Measurements from ENCODE around the gene WFIKKN1.

The WFIKKN1 gene

DNA sequence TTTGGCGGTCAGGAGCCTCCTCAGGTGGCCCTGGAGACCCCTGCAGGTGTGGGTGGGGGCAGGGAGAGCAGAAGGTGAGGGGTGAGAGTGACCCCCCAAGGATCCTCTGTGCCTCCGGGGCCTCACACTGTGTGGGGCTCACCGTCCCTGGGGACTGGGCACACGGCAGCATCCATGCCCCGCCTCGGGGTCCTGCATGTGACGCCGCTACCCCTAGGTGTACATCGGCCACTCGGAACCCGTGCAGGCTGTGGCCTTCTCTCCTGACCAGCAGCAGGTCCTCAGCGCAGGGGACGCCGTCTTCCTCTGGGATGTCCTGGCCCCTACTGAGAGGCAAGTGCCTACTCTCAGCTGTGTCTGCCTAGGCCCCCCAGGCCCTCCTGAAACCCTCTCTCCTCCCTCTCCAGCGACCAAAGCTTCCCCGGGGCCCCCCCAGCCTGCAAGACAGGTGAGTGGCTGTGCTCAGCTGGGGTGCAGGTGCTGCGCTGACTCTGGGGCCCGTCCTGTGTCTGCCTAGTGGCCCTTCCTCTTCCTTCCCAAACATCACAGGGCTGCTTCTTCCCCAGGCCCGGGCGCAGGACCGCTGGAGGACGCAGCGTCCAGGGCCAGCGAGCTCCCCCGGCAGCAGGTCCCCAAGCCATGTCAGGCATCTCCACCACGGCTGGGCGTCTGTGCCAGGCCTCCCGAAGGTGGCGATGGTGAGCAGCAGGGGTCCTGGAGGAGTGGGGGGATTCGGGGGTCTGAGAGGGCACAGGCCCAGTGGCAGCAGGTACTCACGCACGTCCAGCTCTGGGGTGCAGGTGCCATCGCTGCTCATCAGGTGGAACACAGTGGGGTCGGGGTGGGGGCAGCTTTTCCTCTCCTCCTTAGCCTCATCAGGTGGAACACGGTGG lies 28.1 kb downstream of the WFIKKN1 start:
- H3K36me3 ChIP-seq (ENCODE audit: control insufficient read depth, insufficient read depth, low read length), result peaks cover 4% of the 10 kb centered on the region
- H3K4me3 ChIP-seq (ENCODE audit: insufficient read depth, low read depth, low read length), result no peak overlapping the region
- H3K27ac ChIP-seq (ENCODE audit: insufficient read depth, low read depth, low read length, poor library complexity, severe bottlenecking), result no peak overlapping the region
- WGBS, 2 experiments, result 93 to 94% methylated on average over 35 of the region's 35 CpGs
- no peaks in the 10 kb centered on the region for H3K27me3 ChIP-seq (ENCODE audit: control insufficient read depth, insufficient read depth, low read length, poor library complexity, severe bottlenecking)
- H3K9me3 ChIP-seq (ENCODE audit: control insufficient read depth, low read length), result no peaks in the 10 kb centered on the region
- peaks cover 6% of the 10 kb centered on the region for H3K4me1 ChIP-seq (ENCODE audit: control insufficient read depth, insufficient read depth, low read length)

DNA sequence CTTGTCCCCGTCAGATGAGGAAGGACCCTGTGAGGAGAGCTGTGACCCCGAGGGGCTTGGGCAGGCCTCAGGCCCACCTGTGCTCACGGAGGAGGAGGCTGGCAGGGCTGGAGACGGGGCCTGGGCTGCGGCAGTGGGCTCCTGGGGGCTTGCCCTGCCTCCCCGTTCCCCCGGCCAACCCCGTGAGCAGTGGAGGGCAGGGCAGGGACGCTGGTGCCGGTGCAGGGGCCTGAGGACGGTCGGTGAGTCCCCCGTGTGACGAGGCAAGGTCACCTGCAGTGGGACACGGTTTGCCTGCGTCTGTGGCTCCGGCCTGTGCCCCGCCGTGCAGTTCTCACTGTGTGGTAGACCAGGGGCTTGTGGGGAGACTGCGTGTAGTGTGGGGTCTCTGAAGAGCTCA lies 28.8 kb downstream of the WFIKKN1 start:
- Histone ChIP-seq H3K4me3 (ENCODE audit: insufficient read depth, low read depth, low read length) (no peak overlapping the region), H3K9me3 (ENCODE audit: control insufficient read depth, low read length) (no peaks in the 10 kb centered on the region), H3K27me3 (ENCODE audit: control insufficient read depth, insufficient read depth, low read length, poor library complexity, severe bottlenecking) (no peaks in the 10 kb centered on the region), H3K4me1 (ENCODE audit: control insufficient read depth, insufficient read depth, low read length) (peaks cover 6% of the 10 kb centered on the region), H3K36me3 (ENCODE audit: control insufficient read depth, insufficient read depth, low read length) (peaks cover 4% of the 10 kb centered on the region), H3K27ac (ENCODE audit: insufficient read depth, low read depth, low read length, poor library complexity, severe bottlenecking) (no peak overlapping the region)
- 90 to 92% methylated on average over 20 of the region's 20 CpGs for WGBS, 2 experiments

DNA sequence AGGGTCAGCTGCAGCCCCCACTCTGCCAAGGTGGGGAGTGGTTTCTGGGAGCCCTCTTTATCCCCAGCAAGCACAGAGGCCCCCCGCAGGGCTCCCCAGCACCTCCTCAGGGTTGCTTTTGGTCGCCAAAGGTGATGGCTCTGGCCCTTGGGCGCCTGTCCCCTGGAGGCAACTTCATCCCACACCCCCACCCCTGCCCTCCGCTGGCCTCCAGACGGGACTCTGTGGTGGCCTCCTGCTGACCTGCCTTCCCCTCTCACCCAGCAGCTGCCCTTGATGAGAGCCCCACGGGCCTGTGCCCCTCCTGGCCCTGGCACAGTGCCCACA lies 29.3 kb downstream of the WFIKKN1 start:
- no peaks in the 10 kb centered on the region for H3K36me3 ChIP-seq (ENCODE audit: control insufficient read depth, insufficient read depth, low read length)
- no peak overlapping the region for H3K27ac ChIP-seq (ENCODE audit: insufficient read depth, low read depth, low read length, poor library complexity, severe bottlenecking)
- H3K4me1 ChIP-seq (ENCODE audit: control insufficient read depth, insufficient read depth, low read length), result peaks cover 6% of the 10 kb centered on the region
- H3K27me3 ChIP-seq (ENCODE audit: control insufficient read depth, insufficient read depth, low read length, poor library complexity, severe bottlenecking), result no peaks in the 10 kb centered on the region
- no peaks in the 10 kb centered on the region for H3K9me3 ChIP-seq (ENCODE audit: control insufficient read depth, low read length)
- WGBS, 2 experiments, result 84 to 87% methylated on average over 6 of the region's 6 CpGs
- H3K4me3 ChIP-seq (ENCODE audit: insufficient read depth, low read depth, low read length), result no peak overlapping the region

DNA sequence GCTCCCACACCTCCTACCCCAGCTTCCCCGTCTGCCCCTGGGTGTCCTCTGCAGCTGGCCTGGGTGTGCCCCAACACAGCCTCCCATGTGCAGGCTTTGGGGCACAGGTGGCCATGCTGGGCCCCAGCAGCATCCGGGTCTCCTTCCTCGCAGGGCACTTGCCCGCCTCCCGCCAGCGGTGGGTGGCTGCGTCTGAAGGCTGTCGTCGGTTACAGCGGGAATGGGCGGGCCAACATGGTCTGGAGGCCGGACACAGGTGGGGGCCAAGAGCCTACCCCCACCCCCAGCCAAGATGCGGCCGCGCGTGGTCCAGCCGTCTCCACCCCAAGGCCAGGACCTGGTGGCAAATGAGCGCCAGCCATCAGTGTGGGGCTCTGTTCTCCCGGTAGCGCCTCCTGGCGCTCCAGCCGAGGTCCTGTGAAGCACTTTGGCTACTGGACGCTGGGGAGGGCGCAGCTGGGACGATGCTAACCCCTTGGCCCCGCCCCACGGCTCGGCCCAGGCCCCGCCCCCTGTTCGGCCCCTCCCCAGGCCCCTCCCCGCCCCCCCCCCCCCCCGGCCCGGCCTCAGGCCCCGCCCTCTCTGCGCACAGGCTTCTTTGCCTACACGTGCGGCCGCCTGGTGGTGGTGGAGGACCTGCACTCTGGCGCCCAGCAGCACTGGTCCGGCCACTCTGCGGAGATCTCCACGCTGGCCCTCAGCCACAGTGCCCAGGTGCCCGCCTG lies 29.8 kb downstream of the WFIKKN1 start:
- H3K27ac ChIP-seq (ENCODE audit: insufficient read depth, low read depth, low read length, poor library complexity, severe bottlenecking), result no peak overlapping the region
- H3K4me1 ChIP-seq (ENCODE audit: control insufficient read depth, insufficient read depth, low read length), result peaks cover 6% of the 10 kb centered on the region
- no peaks in the 10 kb centered on the region for H3K27me3 ChIP-seq (ENCODE audit: control insufficient read depth, insufficient read depth, low read length, poor library complexity, severe bottlenecking)
- H3K4me3 ChIP-seq (ENCODE audit: insufficient read depth, low read depth, low read length), result no peak overlapping the region
- H3K36me3 ChIP-seq (ENCODE audit: control insufficient read depth, insufficient read depth, low read length), result no peaks in the 10 kb centered on the region
- 26 to 28% methylated on average over 35 to 36 of the region's 43 CpGs for WGBS, 2 experiments
- H3K9me3 ChIP-seq (ENCODE audit: control insufficient read depth, low read length), result no peaks in the 10 kb centered on the region

DNA sequence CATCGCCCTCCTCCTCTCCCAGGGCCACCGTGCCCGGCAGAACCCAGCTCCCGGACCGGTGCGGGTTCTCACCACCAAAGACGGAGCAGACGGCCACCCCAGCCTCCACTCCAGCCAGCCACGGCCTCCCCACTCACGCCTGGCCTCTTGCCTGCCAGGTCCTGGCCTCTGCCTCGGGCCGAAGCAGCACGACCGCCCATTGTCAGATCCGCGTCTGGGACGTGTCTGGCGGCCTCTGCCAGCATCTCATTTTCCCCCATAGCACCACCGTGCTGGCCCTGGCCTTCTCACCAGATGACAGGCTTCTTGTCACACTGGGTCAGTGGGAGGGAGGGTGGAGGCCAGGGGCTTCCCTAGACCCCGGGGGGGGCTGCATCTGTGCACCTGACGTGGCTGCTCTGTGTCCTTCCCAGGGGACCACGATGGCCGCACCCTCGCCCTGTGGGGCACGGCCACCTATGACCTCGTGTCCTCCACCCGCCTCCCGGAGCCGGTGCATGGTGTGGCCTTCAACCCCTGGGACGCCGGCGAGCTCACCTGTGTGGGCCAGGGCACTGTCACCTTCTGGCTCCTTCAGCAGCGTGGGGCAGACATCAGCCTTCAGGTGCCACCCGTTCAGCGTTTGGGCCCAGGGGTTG lies 30.5 kb downstream of the WFIKKN1 start:
- no peaks in the 10 kb centered on the region for H3K36me3 ChIP-seq (ENCODE audit: control insufficient read depth, insufficient read depth, low read length)
- H3K27ac ChIP-seq (ENCODE audit: insufficient read depth, low read depth, low read length, poor library complexity, severe bottlenecking), result no peak overlapping the region
- WGBS, 2 experiments, result 81 to 83% methylated on average over 35 of the region's 35 CpGs
- no peak overlapping the region for H3K4me3 ChIP-seq (ENCODE audit: insufficient read depth, low read depth, low read length)
- no peaks in the 10 kb centered on the region for H3K9me3 ChIP-seq (ENCODE audit: control insufficient read depth, low read length)
- no peaks in the 10 kb centered on the region for H3K27me3 ChIP-seq (ENCODE audit: control insufficient read depth, insufficient read depth, low read length, poor library complexity, severe bottlenecking)
- peaks cover 6% of the 10 kb centered on the region for H3K4me1 ChIP-seq (ENCODE audit: control insufficient read depth, insufficient read depth, low read length)

DNA sequence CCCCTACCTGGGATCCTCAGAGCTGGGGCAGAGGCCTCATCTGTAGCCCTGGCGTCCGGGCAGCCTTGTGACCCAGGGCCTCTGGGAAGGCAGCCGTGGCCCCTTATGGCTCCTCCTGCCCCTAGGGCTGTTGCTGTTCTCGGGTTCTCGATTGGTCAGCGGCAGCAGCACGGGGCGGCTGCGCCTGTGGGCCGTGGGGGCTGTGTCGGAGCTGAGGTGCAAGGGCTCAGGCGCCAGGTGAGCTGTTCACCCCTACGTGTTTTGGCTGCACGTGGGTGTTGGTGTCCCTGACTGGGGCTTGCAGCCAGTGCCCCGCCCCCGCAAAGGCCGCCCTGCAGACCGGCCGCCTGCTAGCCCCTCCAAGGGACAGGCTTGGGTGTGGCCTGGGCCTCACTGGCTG lies 31.3 kb downstream of the WFIKKN1 start:
- no peaks in the 10 kb centered on the region for H3K9me3 ChIP-seq (ENCODE audit: control insufficient read depth, low read length)
- WGBS, 2 experiments, result 96 to 97% methylated on average over 19 of the region's 19 CpGs
- no peaks in the 10 kb centered on the region for H3K27me3 ChIP-seq (ENCODE audit: control insufficient read depth, insufficient read depth, low read length, poor library complexity, severe bottlenecking)
- no peak overlapping the region for H3K4me3 ChIP-seq (ENCODE audit: insufficient read depth, low read depth, low read length)
- peaks cover 6% of the 10 kb centered on the region for H3K4me1 ChIP-seq (ENCODE audit: control insufficient read depth, insufficient read depth, low read length)
- no peak overlapping the region for H3K27ac ChIP-seq (ENCODE audit: insufficient read depth, low read depth, low read length, poor library complexity, severe bottlenecking)
- H3K36me3 ChIP-seq (ENCODE audit: control insufficient read depth, insufficient read depth, low read length), result no peaks in the 10 kb centered on the region

DNA sequence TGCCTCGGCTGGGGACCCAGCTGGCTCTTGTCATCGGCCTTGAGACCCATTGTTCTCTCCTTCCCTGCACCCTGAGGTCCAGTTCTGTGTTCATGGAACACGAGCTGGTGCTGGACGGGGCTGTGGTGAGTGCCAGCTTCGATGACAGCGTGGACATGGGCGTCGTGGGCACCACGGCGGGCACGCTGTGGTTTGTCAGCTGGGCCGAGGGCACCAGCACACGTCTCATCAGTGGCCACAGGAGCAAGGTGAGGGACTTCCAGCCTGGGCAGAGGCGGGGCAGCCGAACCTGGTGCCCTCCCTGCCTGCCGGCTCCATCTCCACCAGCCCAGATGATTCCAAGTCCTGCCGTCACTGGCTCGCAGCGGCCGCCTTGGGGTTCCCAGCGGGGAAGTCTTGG lies 31.8 kb downstream of the WFIKKN1 start:
- Histone ChIP-seq H3K27me3 (ENCODE audit: control insufficient read depth, insufficient read depth, low read length, poor library complexity, severe bottlenecking) (no peaks in the 10 kb centered on the region), H3K36me3 (ENCODE audit: control insufficient read depth, insufficient read depth, low read length) (no peaks in the 10 kb centered on the region), H3K27ac (ENCODE audit: insufficient read depth, low read depth, low read length, poor library complexity, severe bottlenecking) (no peak overlapping the region), H3K4me3 (ENCODE audit: insufficient read depth, low read depth, low read length) (no peak overlapping the region), H3K9me3 (ENCODE audit: control insufficient read depth, low read length) (no peaks in the 10 kb centered on the region), H3K4me1 (ENCODE audit: control insufficient read depth, insufficient read depth, low read length) (peaks cover 6% of the 10 kb centered on the region)
- 95 to 96% methylated on average over 21 of the region's 21 CpGs for WGBS, 2 experiments

DNA sequence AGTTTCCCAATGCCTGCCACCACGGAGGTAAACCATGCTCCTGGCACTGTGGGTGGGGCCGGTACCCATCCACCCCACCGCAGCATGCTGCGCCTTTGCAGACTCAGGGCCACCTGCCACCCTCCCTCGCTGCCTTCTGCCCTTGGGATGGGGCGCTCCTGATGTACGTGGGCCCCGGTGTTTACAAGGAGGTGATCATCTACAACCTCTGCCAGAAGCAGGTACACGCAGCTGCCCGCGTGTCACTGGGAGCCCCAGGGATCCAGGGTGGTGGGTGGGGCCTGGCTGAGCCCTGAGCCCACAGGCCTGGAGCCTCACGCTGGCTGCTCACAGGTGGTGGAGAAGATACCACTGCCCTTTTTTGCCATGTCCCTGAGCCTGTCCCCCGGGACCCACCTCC lies 35.8 kb downstream of the WFIKKN1 start:
- WGBS, 2 experiments, result 92 to 94% methylated on average over 13 of the region's 13 CpGs
- no peak overlapping the region for H3K27ac ChIP-seq (ENCODE audit: insufficient read depth, low read depth, low read length, poor library complexity, severe bottlenecking)
- no peaks in the 10 kb centered on the region for H3K9me3 ChIP-seq (ENCODE audit: control insufficient read depth, low read length)
- peaks cover 5% of the 10 kb centered on the region for H3K4me1 ChIP-seq (ENCODE audit: control insufficient read depth, insufficient read depth, low read length)
- H3K36me3 ChIP-seq (ENCODE audit: control insufficient read depth, insufficient read depth, low read length), result peaks cover 20% of the 10 kb centered on the region
- no peaks in the 10 kb centered on the region for H3K27me3 ChIP-seq (ENCODE audit: control insufficient read depth, insufficient read depth, low read length, poor library complexity, severe bottlenecking)
- H3K4me3 ChIP-seq (ENCODE audit: insufficient read depth, low read depth, low read length), result no peak overlapping the region

DNA sequence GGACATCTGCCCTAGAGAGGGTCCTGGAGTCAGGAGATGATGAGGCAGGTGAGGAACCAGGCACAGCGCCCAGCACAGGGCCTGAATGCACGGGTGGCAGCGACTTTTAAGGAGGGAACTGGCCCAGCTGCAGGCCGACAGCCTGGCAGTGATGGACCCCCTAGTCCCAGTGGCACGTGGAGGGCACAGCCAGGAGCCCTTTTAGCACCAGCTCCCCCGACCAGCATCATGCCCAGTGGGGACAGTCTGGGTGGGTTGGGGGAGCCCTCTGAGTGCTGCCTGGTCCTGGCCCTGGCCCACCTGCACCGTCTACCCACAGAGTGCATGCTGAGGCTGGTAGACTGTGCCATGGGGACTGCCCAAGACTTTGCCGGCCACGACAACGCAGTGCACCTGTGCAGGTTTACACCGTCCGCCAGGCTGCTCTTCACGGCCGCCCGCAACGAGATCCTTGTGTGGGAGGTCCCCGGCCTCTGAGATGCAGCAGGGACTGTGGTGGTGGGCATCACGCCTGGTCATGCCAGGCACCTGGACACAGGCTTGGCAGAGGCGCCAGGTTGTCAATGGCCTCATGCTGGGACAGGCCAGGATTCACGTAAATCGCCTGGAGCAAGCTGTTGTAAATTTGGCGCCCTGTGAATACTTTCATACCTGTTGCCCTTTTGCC lies 36.5 kb downstream of the WFIKKN1 start:
- peaks cover 5% of the 10 kb centered on the region for H3K4me1 ChIP-seq (ENCODE audit: control insufficient read depth, insufficient read depth, low read length)
- no peaks in the 10 kb centered on the region for H3K9me3 ChIP-seq (ENCODE audit: control insufficient read depth, low read length)
- WGBS, 2 experiments, result 91 to 92% methylated on average over 22 of the region's 22 CpGs
- H3K36me3 ChIP-seq (ENCODE audit: control insufficient read depth, insufficient read depth, low read length), result peaks cover 27% of the 10 kb centered on the region
- H3K4me3 ChIP-seq (ENCODE audit: insufficient read depth, low read depth, low read length), result no peak overlapping the region
- H3K27ac ChIP-seq (ENCODE audit: insufficient read depth, low read depth, low read length, poor library complexity, severe bottlenecking), result no peak overlapping the region
- H3K27me3 ChIP-seq (ENCODE audit: control insufficient read depth, insufficient read depth, low read length, poor library complexity, severe bottlenecking), result no peaks in the 10 kb centered on the region
